HG03066 (cell line): ENCODE data around the gene TEFM.
A peak's percentile ranks its signal among the peaks of the same experiment; 100 is the strongest.
"Not testable (repeated sequence)": the region's sequence is repeated elsewhere in the genome, so short reads cannot be mapped to it uniquely, and the experiment has no call there.

ENCODE experiments used
- ATAC-seq: cut with Tn5 transposase; IDR thresholded peaks from one replicate; pipeline ENCODE4 v1.9.1; 2021; ENCODE audit warnings: low read depth; ENCODE audit not compliant: unreplicated experiment

The TEFM gene

DNA sequence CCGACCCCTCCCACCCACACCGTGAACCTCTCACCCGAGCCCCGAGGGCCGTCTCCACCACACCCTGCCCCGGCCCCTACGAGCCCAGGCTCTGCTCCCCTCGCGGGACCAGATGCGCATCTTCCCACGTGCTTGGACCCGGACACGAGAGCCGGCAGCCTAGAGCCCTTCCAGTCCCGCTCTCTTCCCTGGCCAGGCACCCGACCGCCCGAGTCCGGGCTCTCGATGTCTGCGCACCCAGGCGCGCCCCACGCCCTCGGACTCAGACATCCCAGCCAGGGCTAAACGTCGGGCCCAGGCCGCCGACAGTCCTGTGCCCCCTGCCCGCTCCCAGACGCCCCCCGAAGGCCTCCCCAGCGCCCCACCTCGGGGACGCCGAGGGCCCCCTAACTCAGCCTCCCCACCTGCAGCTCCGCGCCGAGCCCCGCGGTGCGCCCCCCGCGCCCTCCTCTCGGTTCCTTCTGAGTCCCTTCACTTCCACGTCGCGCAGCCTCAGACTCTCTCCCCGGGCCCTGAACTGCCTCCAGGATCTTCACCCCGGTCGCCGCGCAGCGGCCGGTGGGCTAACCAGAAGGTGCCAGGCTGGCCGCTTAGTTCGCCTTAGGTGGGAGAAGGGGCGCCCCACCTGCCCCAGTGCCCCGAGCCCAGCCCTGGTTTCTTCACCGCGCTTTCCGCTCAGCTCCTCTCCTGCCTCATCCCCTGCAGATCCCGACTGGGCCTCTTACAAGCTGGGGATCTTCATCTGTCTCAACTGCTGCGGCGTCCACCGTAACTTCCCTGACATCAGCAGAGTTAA is 16.4 kb upstream of the TEFM start:
- ATAC-seq = no peak

DNA sequence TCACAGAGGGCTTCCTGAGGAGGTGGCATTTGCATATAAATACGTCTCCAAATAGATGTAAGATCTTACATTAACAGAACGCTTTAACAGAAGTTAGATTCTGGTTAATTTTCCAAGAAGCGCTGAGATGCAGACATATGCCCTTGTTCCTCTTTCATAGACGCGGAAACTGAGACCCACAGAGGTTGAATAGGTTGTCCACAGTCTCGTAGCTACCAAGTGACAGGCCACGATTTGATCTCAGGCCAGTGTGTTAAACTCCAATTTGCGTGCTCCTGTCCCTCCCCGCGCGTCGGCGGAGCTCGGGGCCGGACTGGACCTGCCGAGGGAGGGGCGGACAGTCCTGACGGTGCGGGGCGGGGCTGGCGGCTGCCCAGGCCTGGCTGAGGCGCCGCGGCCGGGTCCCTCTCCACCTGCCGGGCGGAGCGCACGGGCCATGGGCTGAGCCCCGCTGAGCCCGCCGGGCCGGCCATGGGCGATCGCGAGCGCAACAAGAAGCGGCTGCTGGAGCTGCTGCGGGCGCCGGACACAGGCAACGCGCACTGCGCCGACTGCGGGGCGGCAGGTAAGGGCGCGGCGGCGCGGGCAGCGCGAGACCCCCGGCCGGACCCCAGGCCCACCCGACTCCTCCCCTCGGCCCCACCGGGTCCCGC is 15.6 kb upstream of the TEFM start, which contains the start of gene ADAP2:
ADAP2 (plus strand) TSS at position 402 of the 653 bp plus-strand sequence; CDS start at position 472, 70 bp downstream.
- no peak for ATAC-seq

DNA sequence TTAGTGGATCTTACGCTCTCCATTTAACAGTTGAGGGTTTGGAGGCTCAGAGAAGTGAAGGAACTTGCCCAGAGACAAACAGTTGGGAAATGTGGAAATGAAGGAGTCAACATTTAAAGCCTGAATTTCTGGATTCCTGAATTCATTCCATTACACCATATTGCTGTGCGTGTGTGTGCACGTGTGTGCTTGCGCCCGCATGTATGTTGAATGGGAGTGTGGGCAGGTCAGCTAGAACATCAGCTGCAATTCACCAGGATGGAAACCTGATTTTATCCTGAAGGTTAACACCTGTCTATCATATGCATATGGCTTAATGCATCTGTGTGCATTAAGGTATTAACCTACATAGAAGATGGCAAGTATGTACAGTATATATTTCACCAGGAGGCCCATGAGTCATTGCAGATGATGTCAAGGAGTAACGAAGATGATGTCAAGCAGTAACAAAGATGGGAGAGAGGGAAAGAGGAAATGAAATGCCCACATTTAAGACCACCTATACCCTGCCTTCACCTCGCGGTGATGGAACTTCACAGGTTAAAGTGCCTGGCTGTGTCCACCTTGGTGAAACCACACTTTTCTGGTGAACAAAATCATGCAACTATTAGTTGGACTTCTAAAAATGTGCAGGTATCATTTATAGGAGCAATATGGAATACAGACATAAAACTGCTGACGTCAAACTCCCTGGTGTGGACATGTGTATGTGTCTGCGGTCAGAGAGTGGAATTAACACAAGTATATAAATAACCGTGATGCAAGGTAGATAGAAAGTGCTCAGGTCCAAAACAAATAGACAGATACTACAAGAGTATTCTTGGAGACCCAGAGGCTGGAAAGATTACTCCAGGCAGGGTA is 14.9 kb upstream of the TEFM start:
- ATAC-seq = no peak

DNA sequence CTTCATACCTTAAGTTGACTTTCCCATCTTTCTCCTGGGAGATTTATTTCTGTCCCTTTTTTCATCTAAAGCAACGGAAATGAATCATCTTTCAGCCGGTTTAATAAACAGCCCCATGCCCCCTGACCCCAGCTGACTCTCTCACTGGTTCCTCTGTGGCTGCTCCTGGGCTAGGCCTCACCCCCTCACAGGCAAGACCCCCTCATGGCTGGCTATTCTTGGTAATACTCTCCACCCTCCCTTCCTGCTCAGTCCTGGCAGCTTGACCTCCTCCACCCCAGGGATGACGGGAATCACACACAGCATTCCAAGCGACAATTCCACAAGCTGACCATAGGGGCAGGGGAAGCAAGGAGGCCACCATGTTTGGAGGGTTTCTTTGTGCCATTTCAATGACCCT is 14.2 kb upstream of the TEFM start:
- ATAC-seq = no peak

DNA sequence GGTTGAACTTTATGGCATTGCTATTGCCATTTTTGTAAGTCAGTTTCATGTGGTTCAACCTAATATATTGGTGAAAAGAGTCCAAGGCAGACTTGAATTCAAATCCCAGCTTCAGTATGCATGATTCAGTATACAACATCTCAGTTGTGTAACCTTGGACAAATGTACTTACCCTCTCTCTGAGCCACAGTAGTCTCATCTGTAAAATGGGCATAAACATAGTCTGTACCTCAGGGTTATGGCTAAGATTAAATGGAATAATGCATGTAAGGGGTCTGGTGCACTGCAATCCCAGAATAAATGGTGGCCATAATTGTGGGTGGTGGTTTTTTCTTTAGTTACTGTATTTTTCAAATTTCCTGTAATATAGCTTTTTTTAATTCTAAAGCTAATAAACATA is 11.0 kb upstream of the TEFM start:
- ATAC-seq = no peak

DNA sequence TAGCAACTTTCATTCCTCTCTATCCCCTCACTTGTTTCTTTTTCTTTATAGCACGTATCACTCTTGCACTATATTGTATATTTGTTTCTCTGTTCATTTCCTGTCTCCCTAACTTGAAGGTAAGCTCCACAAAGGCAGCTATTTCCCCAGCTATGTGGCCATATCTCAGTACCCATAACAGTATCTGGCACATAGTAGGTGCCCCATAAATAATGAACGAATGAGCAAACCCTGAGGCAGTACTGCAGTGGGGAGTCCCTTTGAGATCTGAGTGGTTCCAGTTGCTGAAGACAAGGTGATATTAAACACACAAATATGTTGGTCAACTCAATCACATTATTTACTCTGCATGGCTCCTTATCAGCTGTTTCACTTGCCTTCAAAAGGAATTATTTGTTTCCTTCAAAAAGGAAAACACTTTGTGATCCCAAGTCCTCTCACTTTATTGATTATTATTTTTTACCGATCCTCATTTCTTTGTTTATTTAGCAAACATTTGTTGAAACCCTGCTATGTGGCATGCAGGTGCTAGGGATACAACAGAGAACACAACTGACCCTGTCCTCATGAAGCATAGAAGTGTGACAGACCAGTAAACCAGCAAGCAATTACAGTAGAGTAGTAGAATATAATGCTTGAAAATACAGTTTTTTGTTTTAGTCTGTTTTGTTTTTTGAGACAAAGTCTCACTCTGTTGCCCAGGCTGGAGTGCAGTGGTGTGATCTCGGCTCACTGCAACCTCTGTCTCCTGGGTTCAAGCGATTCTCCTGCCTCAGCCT is 10.0 kb upstream of the TEFM start:
- ATAC-seq = no peak

DNA sequence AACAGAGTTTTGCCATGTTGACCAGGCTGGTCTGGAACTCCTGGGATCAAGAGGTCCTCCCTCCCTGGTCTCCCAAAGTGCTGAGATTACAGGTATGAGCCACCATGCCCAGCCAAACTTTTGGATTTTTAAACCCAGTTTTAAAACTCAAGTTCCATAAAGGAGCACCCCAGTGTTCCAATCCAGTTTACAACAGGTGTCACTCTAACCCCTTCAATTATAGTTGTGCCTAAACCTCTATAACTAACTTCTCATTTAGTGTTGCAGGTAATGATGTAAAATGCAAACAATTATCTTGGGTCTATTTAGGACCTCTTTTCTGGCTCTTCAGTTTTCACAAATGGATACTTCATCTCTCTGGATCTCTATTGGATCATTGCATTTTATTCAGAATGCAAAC is 7.9 kb upstream of the TEFM start:
- ATAC-seq = no peak

DNA sequence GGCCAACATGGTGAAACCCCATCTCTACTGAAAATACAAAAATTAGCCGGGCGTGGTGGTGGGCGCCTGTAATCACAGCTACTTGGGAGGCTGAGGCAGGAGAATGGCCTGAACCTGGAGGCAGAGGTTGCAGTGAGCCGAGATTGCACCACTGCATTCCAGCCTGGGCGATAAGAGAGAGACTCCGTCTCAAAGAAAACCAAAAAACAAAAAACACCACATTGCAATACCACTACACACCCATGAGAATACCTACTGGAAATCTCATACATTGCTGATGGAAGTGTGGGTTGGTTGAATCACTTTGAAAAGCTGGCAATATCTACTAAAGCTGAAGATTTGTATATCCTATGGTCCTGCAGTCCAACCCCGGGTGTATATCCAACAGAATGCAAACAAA is 4.1 kb upstream of the TEFM start:
- ATAC-seq = not testable (repeated sequence)

DNA sequence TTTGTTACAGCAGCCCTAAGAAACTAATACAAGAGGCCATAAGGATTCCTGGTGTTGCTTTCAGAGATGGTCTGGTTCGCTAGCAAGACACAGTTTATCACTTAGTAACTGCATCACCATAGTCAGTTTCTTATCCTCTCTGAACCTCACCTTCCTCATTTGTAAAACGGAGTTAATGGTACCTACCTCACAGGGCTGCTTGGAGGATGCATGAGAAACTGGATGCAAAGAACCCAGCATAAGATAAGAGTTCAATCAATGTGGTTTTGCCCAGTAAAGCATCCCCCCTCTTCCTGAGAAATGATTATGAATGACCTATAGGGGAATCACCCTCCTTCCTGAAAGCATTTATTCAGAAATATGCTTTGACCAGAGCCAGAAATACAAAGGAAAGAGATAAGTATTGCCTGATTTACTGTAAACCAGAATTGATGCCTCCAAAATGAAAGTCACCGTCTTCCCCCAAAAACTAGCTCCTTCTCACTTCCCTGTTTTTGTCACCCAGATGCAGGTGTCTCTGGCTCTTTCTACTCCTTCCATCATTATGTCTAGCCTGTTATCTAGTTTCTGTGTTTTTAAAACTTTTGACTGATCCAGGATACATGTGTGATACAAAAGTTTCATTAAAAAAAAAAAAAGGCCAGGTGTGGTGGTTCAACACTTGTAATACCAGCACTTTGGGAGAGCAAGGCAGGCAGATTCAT is 2.8 kb upstream of the TEFM start:
- no peak for ATAC-seq

DNA sequence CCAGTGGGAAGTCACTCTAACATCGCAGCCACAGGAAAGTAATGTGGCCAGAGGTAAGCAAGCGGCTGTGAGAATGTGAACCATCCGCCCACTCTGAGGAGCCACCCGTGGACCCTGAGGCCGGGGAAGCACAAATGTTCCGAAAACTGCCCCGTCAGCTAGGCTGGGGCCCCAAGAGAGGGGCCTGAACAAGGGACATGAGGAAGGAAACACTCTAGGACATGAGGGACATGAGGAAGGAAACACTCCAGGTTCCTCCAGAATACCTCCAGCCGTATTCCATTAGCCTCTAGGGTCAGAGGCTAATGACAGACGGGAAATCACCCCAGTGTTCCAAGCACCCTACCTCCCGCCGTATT is 317 bp downstream of the TEFM start:
- ATAC-seq = peak; percentile 25

DNA sequence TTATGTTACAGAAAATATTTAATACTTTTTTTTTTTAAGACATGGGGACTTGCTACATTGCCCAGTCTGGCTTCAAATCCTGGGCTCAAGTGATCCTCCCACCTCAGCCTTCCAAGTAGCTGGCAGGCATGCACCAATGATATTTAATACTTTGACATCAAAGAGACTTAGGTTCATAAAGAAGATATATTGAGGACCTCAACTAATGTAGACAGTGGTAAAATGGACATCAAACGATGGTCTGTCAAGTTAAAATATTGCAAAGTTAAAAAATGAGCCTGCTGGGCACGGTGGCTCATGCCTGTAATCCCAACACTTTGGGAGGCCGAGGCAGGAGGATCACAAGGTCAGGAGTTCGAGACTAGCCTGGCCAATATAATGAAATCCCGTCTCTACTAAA is 8.7 kb downstream of the TEFM start:
- no peak for ATAC-seq

DNA sequence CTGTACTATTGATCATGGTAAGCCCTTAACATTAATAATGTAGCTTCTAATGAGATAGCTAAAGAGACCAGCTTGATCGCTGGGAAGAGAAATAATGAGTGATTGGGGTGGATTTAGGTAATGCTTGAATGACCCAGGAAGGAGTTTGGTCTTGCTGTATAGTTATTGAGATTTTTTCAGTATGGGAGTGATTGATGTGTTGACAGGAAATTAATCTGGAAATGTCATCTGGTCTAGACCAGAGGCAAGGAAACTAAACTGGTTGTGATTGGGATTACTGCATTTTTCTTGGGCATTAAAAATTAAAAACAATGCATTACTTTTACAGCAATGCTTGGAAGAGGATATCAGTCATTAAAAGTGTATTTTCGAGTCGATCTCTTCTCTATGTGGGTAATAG is 11.8 kb downstream of the TEFM start:
- no peak for ATAC-seq

DNA sequence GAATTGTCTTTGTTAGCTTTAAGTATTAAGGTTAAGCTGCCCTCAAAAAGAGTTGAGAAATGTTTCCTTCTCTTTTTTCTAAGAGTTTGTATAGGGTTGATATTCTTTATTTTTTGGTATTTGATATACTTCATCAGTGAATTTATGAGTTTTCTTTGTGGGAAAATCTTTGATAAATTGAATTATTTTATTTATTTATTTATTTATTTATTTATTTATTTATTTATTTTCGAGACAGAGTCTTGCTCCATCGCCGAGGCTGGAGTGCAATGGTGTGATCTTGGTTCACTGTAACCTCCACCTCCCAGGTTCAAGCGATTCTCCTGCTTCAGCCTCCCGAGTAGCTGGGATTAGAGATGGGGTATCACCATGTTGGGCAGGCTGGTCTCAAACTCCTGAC is 19.9 kb downstream of the TEFM start:
- no peak for ATAC-seq

DNA sequence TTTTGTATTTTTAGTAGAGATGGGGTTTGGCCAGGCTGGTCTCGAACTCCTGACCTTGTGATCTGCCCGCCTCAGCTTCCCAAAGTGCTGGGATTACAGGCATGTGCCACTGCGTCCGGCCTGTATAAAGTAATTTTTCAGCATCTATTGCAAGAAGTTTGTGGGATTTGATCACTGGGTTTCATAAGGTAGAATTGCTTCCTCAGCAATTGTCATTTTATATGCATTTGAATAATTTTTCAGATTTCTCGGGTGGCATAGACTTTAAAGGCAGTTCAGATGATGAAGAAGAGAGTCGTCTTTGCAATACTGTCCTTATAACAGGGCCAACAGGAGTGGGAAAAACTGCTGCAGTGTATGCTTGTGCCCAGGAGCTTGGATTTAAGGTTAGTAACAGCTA is 37.0 kb downstream of the TEFM start:
- no peak for ATAC-seq

DNA sequence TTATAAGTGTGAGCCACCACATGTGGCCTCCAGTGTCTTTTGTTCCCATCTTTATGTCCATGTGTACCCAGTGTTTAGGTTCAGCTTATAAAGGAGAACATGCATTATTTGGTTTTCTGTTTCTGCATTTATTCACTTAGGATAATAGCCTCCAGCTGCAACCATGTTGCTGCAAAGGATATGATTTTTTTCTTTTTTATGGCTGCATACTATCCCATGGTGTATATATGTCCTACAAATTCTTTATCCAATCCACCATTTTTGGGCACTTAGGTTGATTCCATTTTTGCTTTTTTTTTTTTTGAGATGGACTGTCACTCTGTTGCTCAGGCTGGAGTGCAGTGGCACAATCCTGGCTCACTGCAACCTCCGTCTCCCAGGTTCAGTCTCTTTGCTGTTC is 41.4 kb downstream of the TEFM start:
- ATAC-seq = no peak

DNA sequence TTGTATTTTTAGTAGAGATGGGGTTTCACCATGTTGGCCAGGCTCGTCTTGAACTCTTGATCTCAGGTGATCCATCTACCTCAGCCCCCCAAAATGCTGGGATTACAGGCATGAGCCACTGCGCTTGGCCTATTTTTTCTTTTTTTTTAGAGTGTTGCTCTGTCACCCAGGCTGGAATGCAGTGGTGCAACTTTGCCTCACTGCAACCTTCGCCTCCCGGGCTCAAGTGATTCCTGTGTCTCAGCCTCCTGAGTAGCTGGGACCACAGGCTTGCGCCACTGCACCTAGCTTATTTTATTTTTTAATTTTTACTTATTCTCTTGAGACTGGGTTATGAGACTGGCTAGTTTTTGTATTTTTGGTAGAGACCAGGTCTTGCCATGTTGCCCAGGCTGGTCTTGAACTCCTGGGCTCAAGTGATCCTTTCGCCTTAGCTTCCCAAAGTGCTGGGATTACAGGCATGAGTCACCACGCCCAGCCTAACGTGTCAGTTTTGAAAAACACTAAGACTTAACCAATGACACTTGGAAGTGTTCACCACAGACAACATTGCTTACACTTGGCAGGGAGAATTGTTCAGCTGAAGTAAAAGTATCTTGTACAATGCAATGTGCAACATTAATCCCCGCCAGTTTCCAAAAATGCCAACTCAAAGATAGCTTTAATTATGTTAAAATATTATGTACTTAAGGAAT is 47.3 kb downstream of the TEFM start:
- ATAC-seq = no peak

DNA sequence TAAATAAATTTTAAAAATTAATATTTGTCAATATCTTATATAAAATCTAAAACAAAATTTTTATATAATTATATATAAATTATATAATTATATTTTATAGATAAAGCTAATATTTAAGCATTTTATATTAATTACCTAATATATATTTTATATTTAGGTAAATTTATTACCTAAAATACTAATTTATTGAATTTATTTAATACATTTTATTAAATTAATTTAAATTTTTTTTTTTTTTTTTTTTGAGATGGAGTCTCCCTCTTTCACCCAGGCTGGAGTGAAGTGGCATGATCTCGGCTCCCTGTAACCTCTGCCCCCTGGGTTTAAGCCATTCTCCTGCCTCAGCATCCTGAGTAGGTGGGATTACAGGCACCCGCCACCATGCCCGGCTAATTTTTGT is 51.9 kb downstream of the TEFM start:
- no peak for ATAC-seq
